Measurements from ENCODE around the gene HERPUD2.

Gene HERPUD2

GRCh38 chr7:35630024-35630972, 64.6 kb downstream of the HERPUD2 start:
- in situ Hi-C loops (cut with HindIII; ENCODE audit: low sequenced_read_pairs), result no loop called here
- H3K4me3 ChIP-seq (ENCODE audit: low read depth, low read length), result no peak overlapping the region
- DNase-seq (ENCODE audit: low read depth, low spot score), result peak; percentile 64
- no peak for TF ChIP-seq CTCF (IDR thresholded peaks at IDR 0.05; ENCODE audit: low read depth, low read length)

DNA sequence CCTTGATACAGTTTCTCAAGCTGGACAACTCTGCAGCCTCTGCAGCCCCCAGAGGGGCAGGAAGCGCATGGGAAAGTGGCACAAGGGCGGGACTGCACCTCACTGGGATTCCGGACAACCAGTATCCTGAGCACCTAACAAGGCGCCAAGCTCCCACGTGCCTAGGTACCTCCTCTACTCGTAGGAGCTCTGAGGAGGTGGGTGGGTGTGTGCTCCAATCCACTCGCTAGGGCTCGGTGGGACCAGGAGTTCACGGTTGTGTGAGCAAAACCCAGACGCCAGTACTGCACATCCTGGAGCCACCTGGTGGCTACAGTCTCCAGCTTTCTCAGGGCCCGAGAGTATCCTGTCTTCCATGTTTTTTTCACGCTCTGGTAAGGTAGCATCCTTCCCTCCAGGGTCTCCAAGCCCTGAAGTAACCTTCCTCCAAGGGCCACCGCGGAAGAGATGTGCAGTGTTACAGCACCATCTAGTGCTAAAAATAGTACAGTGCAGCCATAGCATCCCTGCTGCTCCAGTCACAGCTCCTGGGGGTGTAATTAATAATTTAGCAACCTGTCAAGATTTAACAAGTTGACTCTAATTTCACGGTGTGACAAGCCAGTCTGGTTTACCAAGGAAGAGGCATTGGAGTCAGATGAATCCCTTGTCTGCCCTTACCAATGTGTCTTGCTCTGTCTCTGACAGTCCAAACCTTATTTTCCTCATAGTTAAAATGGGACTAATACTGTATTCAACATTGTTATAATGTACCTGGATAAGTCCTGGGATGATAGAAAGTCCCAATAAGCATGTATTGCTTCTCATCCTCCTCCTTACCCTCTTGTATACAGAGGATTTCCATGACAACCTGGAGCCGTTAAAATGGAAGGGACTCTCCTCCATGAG, 70.4 kb downstream of the HERPUD2 start:
- in situ Hi-C loops (cut with HindIII; ENCODE audit: low sequenced_read_pairs), result no loop called here
- H3K4me3 ChIP-seq (ENCODE audit: low read depth, low read length), result no peak overlapping the region
- peak; percentile 82 for TF ChIP-seq CTCF (IDR thresholded peaks at IDR 0.05; ENCODE audit: low read depth, low read length)
- DNase-seq (ENCODE audit: low read depth, low spot score), result peak; percentile 32

- in situ Hi-C loops (cut with HindIII; ENCODE audit: low sequenced_read_pairs), result no loop called here
- H3K4me3 ChIP-seq (ENCODE audit: low read depth, low read length), result no peak overlapping the region
- no peak for DNase-seq (ENCODE audit: low read depth, low spot score)
- TF ChIP-seq CTCF (IDR thresholded peaks at IDR 0.05; ENCODE audit: low read depth, low read length), result no peak
These were observed 71.6 kb downstream of the HERPUD2 start for GRCh38 chr7:35623381-35623780.

GRCh38 chr7:35619863-35620262, 75.1 kb downstream of the HERPUD2 start:
- in situ Hi-C loops (cut with HindIII; ENCODE audit: low sequenced_read_pairs), result no loop called here
- DNase-seq (ENCODE audit: low read depth, low spot score), result no peak
- no peak for TF ChIP-seq CTCF (IDR thresholded peaks at IDR 0.05; ENCODE audit: low read depth, low read length)
- H3K4me3 ChIP-seq (ENCODE audit: low read depth, low read length), result no peak overlapping the region

- in situ Hi-C loops (cut with HindIII; ENCODE audit: low sequenced_read_pairs), result no loop called here
- no peak overlapping the region for H3K4me3 ChIP-seq (ENCODE audit: low read depth, low read length)
- no peak for TF ChIP-seq CTCF (IDR thresholded peaks at IDR 0.05; ENCODE audit: low read depth, low read length)
- DNase-seq (ENCODE audit: low read depth, low spot score), result peak; percentile 10
These were observed 77.9 kb downstream of the HERPUD2 start for GRCh38 chr7:35617041-35617440.

DNA sequence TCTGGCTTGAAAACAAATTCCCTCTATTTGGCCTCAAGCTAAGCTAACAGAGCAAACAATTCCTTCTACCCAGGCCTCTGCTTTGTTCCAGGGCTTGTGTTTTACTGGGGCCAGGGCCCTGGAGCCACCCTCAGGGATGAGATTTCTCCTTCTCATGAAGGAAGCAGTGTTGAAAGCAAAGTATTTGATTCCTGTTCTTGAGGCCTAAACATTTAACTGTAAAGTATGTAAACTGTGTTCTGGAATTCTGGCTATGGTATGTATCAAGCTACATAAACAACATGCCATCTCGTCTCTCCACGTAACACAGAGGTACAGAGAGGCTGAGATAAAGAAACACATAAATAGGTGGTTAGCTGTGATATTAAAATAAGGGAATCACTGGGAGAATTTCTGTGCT, 81.8 kb downstream of the HERPUD2 start:
- in situ Hi-C loops (cut with HindIII; ENCODE audit: low sequenced_read_pairs), result no loop called here
- DNase-seq (ENCODE audit: low read depth, low spot score), result no peak
- no peak overlapping the region for H3K4me3 ChIP-seq (ENCODE audit: low read depth, low read length)
- no peak for TF ChIP-seq CTCF (IDR thresholded peaks at IDR 0.05; ENCODE audit: low read depth, low read length)

Data from astrocyte of the spinal cord (primary cell).